Immature natural killer cell (primary cell): ENCODE results near the gene MVD. TPM values are rescaled to one million over a fixed set of nuclear protein-coding genes. Genes with fewer than 3 reads are reported as not detected.
"Not testable (repeated sequence)": the region's sequence is repeated elsewhere in the genome, so short reads cannot be mapped to it uniquely, and the experiment has no call there.

ENCODE experiments used
- DNase-seq, 3 donors: peaks; one replicate each; pipeline ENCODE4 v3.0.0; 2022; ENCODE audit warnings: mixed read lengths in 1 of 3
- H3K27ac Mint-ChIP-seq, 6 donors: one replicate each; pipeline ENCODE4 v1.8.0; 2020; ENCODE audit warnings: mixed read lengths in 6 of 6, mild to moderate bottlenecking in 5 of 6, inconsistent platforms in 4 of 6, moderate library complexity in 3 of 6
- H3K27me3 Mint-ChIP-seq, 3 donors: one replicate each; pipeline ENCODE4 v1.8.0; 2020 to 2021; ENCODE audit warnings: low read depth in 3 of 3, mild to moderate bottlenecking in 3 of 3, mixed read lengths in 3 of 3, moderate library complexity in 3 of 3, inconsistent platforms in 1 of 3
- H3K36me3 Mint-ChIP-seq, 3 donors: one replicate each; pipeline ENCODE4 v1.8.0; 2020; ENCODE audit warnings: mixed read lengths in 3 of 3, inconsistent platforms in 2 of 3, mild to moderate bottlenecking in 2 of 3
- H3K4me1 Mint-ChIP-seq, 2 donors: one replicate each; pipeline ENCODE4 v1.8.0; 2020; ENCODE audit warnings: inconsistent platforms in 2 of 2, mild to moderate bottlenecking in 2 of 2, mixed read lengths in 2 of 2, moderate library complexity in 1 of 2
- H3K4me3 Mint-ChIP-seq, 5 donors: one replicate each; pipeline ENCODE4 v1.8.0; 2020; ENCODE audit warnings: mild to moderate bottlenecking in 5 of 5, mixed read lengths in 5 of 5, inconsistent platforms in 3 of 5, moderate library complexity in 3 of 5
- H3K9me3 Mint-ChIP-seq, 6 donors: one replicate each; pipeline ENCODE4 v1.8.0; 2020; ENCODE audit warnings: mild to moderate bottlenecking in 6 of 6, mixed read lengths in 6 of 6, inconsistent platforms in 4 of 6, moderate library complexity in 3 of 6
- polyA plus RNA-seq, 3 donors: library from polyadenylated mRNA; unstranded; fragments of 300-500 nt; fragmentation: Illumina TruSeq; gene quantifications; one replicate each; pipeline ENCODE4 v1.2.3, GENCODE V29; 2021

The MVD gene
- polyA plus RNA-seq, 3 donors from 2014 or later = 79.4 to 96.6 (median 87.6) TPM

DNA sequence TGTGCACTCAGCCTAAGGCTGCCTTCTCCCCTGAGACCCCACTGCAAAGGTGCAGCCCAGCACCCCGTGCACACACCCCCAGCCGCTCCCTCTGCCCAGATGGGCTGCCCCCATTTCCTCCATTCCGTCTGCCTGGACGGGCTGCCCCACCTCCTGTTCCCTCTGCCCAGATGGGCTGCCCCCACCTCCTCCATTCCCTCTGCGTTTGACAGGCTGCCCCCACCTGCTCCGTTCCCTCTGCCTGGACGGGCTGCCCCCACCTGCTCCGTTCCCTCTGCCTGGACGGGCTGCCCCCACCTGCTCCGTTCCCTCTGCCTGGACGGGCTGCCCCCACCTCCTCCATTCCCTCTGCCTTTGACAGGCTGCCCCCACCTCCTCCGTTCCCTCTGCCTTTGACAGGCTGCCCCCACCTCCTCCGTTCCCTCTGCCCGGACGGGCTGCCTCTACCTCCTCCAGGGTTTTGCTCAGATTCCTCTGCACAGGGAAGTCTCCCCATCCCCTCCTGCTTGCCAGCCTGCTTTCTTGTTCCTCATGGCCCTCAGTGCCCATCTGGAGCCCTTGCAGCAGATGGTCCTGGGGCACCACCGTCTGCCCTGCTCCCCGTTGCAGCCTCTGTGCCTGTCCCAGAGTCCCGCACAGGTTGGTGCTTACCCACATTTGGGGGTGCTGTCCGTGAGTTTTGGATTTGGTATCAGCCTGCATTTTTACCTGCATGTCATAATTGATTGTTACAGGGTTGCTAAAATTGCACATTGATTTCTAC lies 47.9 kb downstream of the MVD start:
- Mint-ChIP-seq H3K4me3 (no peak overlapping the region), H3K9me3 (no peaks in the 10 kb centered on the region), H3K4me1 (peaks cover 32 to 37% of the 10 kb centered on the region in 2 donors), H3K36me3 (peaks cover 6 to 28% (median 18%) of the 10 kb centered on the region in 3 donors), H3K27me3 (peaks cover 4 to 22% (median 8%) of the 10 kb centered on the region in 3 donors), H3K27ac (peak overlapping the region; percentile 35 to 99 (median 76))
- DNase-seq = no peak

DNA sequence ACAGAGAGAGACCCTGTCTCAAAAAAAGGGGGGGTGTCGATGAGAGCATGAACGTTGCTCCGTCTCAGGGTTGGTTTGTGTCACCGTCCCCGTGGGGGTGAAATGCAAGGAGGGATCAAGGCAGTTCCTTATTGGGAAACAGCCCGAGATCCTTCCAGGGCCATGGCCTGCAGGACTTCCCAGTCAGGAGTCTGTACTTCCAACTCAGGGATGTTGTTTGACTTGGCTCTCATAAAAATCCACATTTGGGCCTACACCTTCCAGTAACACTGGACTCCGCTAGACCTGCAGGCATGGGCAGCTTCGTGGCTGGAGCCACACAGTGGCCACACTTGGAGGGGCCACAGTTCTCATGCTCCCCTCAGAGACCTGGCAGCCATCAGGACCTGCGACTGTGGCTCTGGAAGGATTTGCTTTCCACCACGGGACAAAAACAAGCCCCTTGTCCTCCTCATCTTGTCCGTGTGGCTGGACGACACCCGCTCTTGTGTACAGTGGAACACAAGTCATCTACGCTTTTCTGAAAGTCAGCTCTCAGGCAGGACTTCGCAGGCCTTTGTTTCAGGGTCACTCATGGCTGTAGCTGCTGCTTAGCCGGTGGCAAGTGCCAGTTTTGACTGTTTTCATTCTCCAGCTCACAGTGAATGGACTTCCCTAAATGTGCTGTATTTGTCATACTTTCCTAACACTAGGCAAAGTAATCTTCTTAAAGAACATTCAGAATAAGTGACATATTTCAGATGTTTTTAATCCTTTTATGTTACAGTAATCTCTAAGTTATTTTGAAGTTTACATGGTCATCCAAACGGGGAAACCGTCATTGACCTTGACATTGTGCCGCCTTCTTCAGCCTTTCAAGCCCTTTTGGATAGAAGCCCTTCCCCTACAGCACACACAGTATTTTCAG lies 48.7 kb downstream of the MVD start:
- peaks cover 2 to 16% (median 3%) of the 10 kb centered on the region in 3 donors for H3K27me3 Mint-ChIP-seq
- H3K27ac Mint-ChIP-seq = peak overlapping the region; percentile 55 to 85 (median 80)
- H3K4me1 Mint-ChIP-seq = peaks cover 24 to 28% of the 10 kb centered on the region in 2 donors
- peaks cover 6 to 27% (median 20%) of the 10 kb centered on the region in 3 donors for H3K36me3 Mint-ChIP-seq
- no peak overlapping the region for H3K4me3 Mint-ChIP-seq
- no peaks in the 10 kb centered on the region for H3K9me3 Mint-ChIP-seq
- no peak for DNase-seq

- Mint-ChIP-seq H3K9me3 (no peaks in the 10 kb centered on the region), H3K36me3 (peaks cover 6 to 27% (median 20%) of the 10 kb centered on the region in 3 donors), H3K4me3 (no peak overlapping the region), H3K4me1 (peaks cover 17 to 20% of the 10 kb centered on the region in 2 donors), H3K27ac (peak overlapping the region in 4 of 6 donors; percentile 24 to 75 (median 52)), H3K27me3 (peaks cover 0 to 9% (median 2%) of the 10 kb centered on the region in 3 donors)
- DNase-seq = no peak
These were observed 49.6 kb downstream of the MVD start for GRCh38 chr16:88613293-88613692.

- Mint-ChIP-seq H3K9me3 (no peaks in the 10 kb centered on the region), H3K27ac (peak overlapping the region in 3 of 6 donors; percentile 7 to 53 (median 44)), H3K4me1 (peaks cover 9 to 19% of the 10 kb centered on the region in 2 donors), H3K4me3 (no peak overlapping the region), H3K27me3 (peaks cover 0 to 6% (median 4%) of the 10 kb centered on the region in 3 donors), H3K36me3 (peaks cover 15 to 37% (median 28%) of the 10 kb centered on the region in 3 donors)
- no peak for DNase-seq
These were observed 51.7 kb downstream of the MVD start for GRCh38 chr16:88610909-88611812.

- H3K4me1 Mint-ChIP-seq = peaks cover 6 to 19% of the 10 kb centered on the region in 2 donors
- no peak for DNase-seq
- H3K4me3 Mint-ChIP-seq = no peak overlapping the region
- H3K27me3 Mint-ChIP-seq = peaks cover 0 to 6% (median 6%) of the 10 kb centered on the region in 3 donors
- H3K36me3 Mint-ChIP-seq = peaks cover 15 to 37% (median 25%) of the 10 kb centered on the region in 3 donors
- H3K9me3 Mint-ChIP-seq = no peaks in the 10 kb centered on the region
- H3K27ac Mint-ChIP-seq = peak overlapping the region in 3 of 6 donors; percentile 37 to 70 (median 61)
These were observed 52.8 kb downstream of the MVD start for GRCh38 chr16:88610080-88610479.

- H3K9me3 Mint-ChIP-seq, DNase-seq, H3K27ac Mint-ChIP-seq, H3K4me3 Mint-ChIP-seq, H3K27me3 Mint-ChIP-seq: not testable (repeated sequence)
- Mint-ChIP-seq H3K4me1 (peaks cover 6 to 19% of the 10 kb centered on the region in 2 donors), H3K36me3 (peaks cover 15 to 35% (median 24%) of the 10 kb centered on the region in 3 donors)
These were observed 53.5 kb downstream of the MVD start for GRCh38 chr16:88609426-88609825.

- no peaks in the 10 kb centered on the region for H3K9me3 Mint-ChIP-seq
- peaks cover 15 to 30% (median 15%) of the 10 kb centered on the region in 3 donors for H3K36me3 Mint-ChIP-seq
- H3K4me1 Mint-ChIP-seq = peaks cover 4 to 11% of the 10 kb centered on the region in 2 donors
- no peak overlapping the region for H3K4me3 Mint-ChIP-seq
- peaks cover 0 to 6% (median 3%) of the 10 kb centered on the region in 3 donors for H3K27me3 Mint-ChIP-seq
- no peak for DNase-seq
- peak overlapping the region in 3 of 6 donors; percentile 42 to 75 (median 59) for H3K27ac Mint-ChIP-seq
These were observed 54.8 kb downstream of the MVD start for GRCh38 chr16:88608076-88608475.

DNA sequence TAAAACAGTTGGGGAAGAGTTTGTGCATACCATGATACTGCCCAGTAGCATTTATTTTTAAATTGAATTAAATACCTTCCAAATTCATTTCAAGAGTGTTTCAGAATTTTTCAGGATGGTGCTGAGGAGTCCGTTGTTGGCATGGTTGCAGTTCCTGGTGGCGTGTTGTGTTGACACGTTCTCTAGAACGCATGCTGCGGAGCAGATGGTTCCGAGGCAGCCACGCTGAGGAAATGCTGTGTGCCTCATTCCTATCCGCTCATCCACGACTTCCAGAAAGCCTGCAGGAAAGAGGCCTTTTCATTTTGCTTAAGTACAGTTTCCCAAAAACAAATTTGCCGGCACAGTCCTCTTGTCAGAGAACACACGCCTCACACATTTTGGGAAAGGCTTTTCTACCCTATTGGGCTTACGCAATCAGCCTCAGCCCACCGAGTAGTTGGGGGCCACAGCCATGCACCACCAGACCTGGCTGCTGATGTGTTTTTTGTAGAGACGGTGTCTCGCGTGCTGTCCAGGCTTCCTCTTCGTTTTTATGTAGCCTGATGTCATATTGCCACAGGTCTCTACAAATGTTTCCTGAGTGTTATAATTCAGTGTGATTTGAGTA lies 56.6 kb downstream of the MVD start:
- Mint-ChIP-seq H3K27me3 (peaks cover 0 to 6% (median 0%) of the 10 kb centered on the region in 3 donors), H3K27ac (peak overlapping the region in 3 of 6 donors; percentile 16 to 50 (median 40)), H3K4me3 (no peak overlapping the region), H3K4me1 (peaks cover 4 to 11% of the 10 kb centered on the region in 2 donors), H3K36me3 (peaks cover 15 to 27% (median 20%) of the 10 kb centered on the region in 3 donors), H3K9me3 (no peaks in the 10 kb centered on the region)
- no peak for DNase-seq

GRCh38 chr16:88605186-88606147 lies 57.4 kb downstream of the MVD start:
- H3K27ac Mint-ChIP-seq = no peak overlapping the region
- no peaks in the 10 kb centered on the region for H3K9me3 Mint-ChIP-seq
- H3K36me3 Mint-ChIP-seq = peaks cover 11 to 28% (median 14%) of the 10 kb centered on the region in 3 donors
- peaks cover 2 to 18% of the 10 kb centered on the region in 2 donors for H3K4me1 Mint-ChIP-seq
- no peak for DNase-seq
- peaks cover 0 to 6% (median 0%) of the 10 kb centered on the region in 3 donors for H3K27me3 Mint-ChIP-seq
- H3K4me3 Mint-ChIP-seq = no peak overlapping the region

- peaks cover 0 to 4% (median 2%) of the 10 kb centered on the region in 3 donors for H3K27me3 Mint-ChIP-seq
- peaks cover 2 to 19% of the 10 kb centered on the region in 2 donors for H3K4me1 Mint-ChIP-seq
- H3K4me3 Mint-ChIP-seq = no peak overlapping the region
- no peaks in the 10 kb centered on the region for H3K9me3 Mint-ChIP-seq
- peak overlapping the region in 1 of 6 donors; percentile 17 for H3K27ac Mint-ChIP-seq
- peaks cover 5 to 22% (median 7%) of the 10 kb centered on the region in 3 donors for H3K36me3 Mint-ChIP-seq
- no peak for DNase-seq
These were observed 60.8 kb downstream of the MVD start for GRCh38 chr16:88602091-88602490.
